H9 (cell line): ENCODE data around the gene PPARA. TPM values are rescaled to one million over a fixed set of nuclear protein-coding genes. Genes with fewer than 3 reads are reported as not detected.

ENCODE experiments used
- DNase-seq: peaks from one replicate; pipeline ENCODE4 v3.0.0-alpha.2; 2017
- H2AFZ ChIP-seq: one replicate; pipeline ENCODE4 v1.6.1; 2013; ENCODE audit warnings: mild to moderate bottlenecking, low read length, control low read depth, moderate library complexity
- H2AK5ac ChIP-seq: 2 replicates; pipeline ENCODE4 v1.6.1; 2013; ENCODE audit warnings: low read length, control low read depth, mixed read lengths; ENCODE audit not compliant: insufficient read length
- H2BK120ac ChIP-seq: one replicate; pipeline ENCODE4 v1.6.1; 2013; ENCODE audit warnings: low read depth, mild to moderate bottlenecking, low read length, control low read depth, inconsistent platforms; ENCODE audit not compliant: poor library complexity, severe bottlenecking
- H2BK12ac ChIP-seq: 2 replicates; pipeline ENCODE4 v1.6.1; 2013; ENCODE audit warnings: low read length, control low read depth, mixed read lengths, low read depth; ENCODE audit not compliant: insufficient read length
- H2BK15ac ChIP-seq: 2 replicates; pipeline ENCODE4 v1.6.1; 2013; ENCODE audit warnings: low read depth, low read length, control low read depth
- H2BK20ac ChIP-seq: one replicate; pipeline ENCODE4 v1.6.1; 2013; ENCODE audit warnings: low read depth, mild to moderate bottlenecking, low read length, control low read depth, inconsistent platforms; ENCODE audit not compliant: poor library complexity, severe bottlenecking
- H2BK5ac ChIP-seq: 2 replicates; pipeline ENCODE4 v1.6.1; 2013; ENCODE audit warnings: low read length, control low read depth, mixed read lengths; ENCODE audit not compliant: insufficient read length
- H3K14ac ChIP-seq: 2 replicates; pipeline ENCODE4 v1.6.1; 2013; ENCODE audit warnings: low read length, control low read depth; ENCODE audit not compliant: insufficient read depth
- H3K18ac ChIP-seq: 2 replicates; pipeline ENCODE4 v1.6.1; 2013; ENCODE audit warnings: low read depth, mild to moderate bottlenecking, mixed read lengths, low read length, control low read depth; ENCODE audit not compliant: insufficient read length
- H3K23ac ChIP-seq: 2 replicates; pipeline ENCODE4 v1.6.1; 2013; ENCODE audit warnings: low read length, control low read depth, mixed read lengths, low read depth; ENCODE audit not compliant: insufficient read length
- H3K23me2 ChIP-seq: 2 replicates; pipeline ENCODE4 v1.6.1; 2013; ENCODE audit warnings: low read depth, mild to moderate bottlenecking, mixed read lengths, low read length, control low read depth; ENCODE audit not compliant: insufficient read length, poor library complexity, severe bottlenecking
- H3K27ac ChIP-seq: 2 replicates; pipeline ENCODE4 v1.5.1; 2013; ENCODE audit warnings: low read length, control low read depth, mixed read lengths, low read depth; ENCODE audit not compliant: insufficient read length
- H3K27me3 ChIP-seq: 2 replicates; pipeline ENCODE4 v1.6.1; 2013; ENCODE audit warnings: low read length, control low read depth, inconsistent platforms; ENCODE audit not compliant: insufficient read depth
- H3K4ac ChIP-seq: 2 replicates; pipeline ENCODE4 v1.6.1; 2013; ENCODE audit warnings: low read depth, mild to moderate bottlenecking, control low read depth, inconsistent platforms, low read length, moderate library complexity
- H3K4me1 ChIP-seq: 2 replicates; pipeline ENCODE4 v1.6.1; 2013; ENCODE audit warnings: low read length, control low read depth, inconsistent platforms; ENCODE audit not compliant: insufficient read depth
- H3K4me2 ChIP-seq: 2 replicates; pipeline ENCODE4 v1.6.1; 2013; ENCODE audit warnings: low read length, control low read depth, mixed read lengths; ENCODE audit not compliant: insufficient read length, insufficient read depth
- H3K56ac ChIP-seq: 2 replicates; pipeline ENCODE4 v1.6.1; 2013; ENCODE audit warnings: low read depth, mild to moderate bottlenecking, mixed read lengths, low read length, control low read depth; ENCODE audit not compliant: insufficient read length
- H3K79me1 ChIP-seq: 2 replicates; pipeline ENCODE4 v1.6.1; 2013; ENCODE audit warnings: low read depth, mild to moderate bottlenecking, moderate library complexity, low read length, control low read depth, inconsistent platforms; ENCODE audit not compliant: insufficient read depth, poor library complexity, severe bottlenecking
- H3K79me2 ChIP-seq: 2 replicates; pipeline ENCODE4 v1.6.1; 2013; ENCODE audit warnings: low read length, control low read depth, inconsistent platforms; ENCODE audit not compliant: insufficient read depth
- H3K9ac ChIP-seq: 2 replicates; pipeline ENCODE4 v1.6.1; 2013; ENCODE audit warnings: low read length, control low read depth, mixed read lengths; ENCODE audit not compliant: insufficient read length; ENCODE audit errors: extremely low read depth
- H3K9me3 ChIP-seq: one replicate; pipeline ENCODE4 v1.6.1; 2013; ENCODE audit warnings: low read depth, low read length, inconsistent platforms; ENCODE audit not compliant: control insufficient read depth
- H3T11ph ChIP-seq: one replicate; pipeline ENCODE4 v1.6.1; 2013; ENCODE audit warnings: mild to moderate bottlenecking, low read length, control low read depth, inconsistent platforms
- H4K20me1 ChIP-seq: one replicate; pipeline ENCODE4 v1.6.1; 2013; ENCODE audit not compliant: control insufficient read depth, insufficient read length, insufficient read depth
- H4K5ac ChIP-seq: 2 replicates; pipeline ENCODE4 v1.6.1; 2013; ENCODE audit warnings: low read depth, mild to moderate bottlenecking, mixed read lengths, low read length, control low read depth; ENCODE audit not compliant: insufficient read length
- H4K8ac ChIP-seq: replicated peaks from 2 replicates; pipeline ENCODE4 v1.6.1; 2013; ENCODE audit warnings: low read length, control low read depth, mixed read lengths, low read depth; ENCODE audit not compliant: insufficient read length
- H4K91ac ChIP-seq: 2 replicates; pipeline ENCODE4 v1.6.1; 2013; ENCODE audit warnings: low read depth, mild to moderate bottlenecking, moderate library complexity, mixed read lengths, low read length, control low read depth; ENCODE audit not compliant: insufficient read length
- H3K27ac Mint-ChIP-seq, 3 experiments: 2 replicates in 2 of 3; 3 replicates in 1 of 3; pipeline ENCODE4 v1.8.0; 2020 to 2021; ENCODE audit warnings: mixed read lengths in 3 of 3, mild to moderate bottlenecking in 1 of 3, moderate library complexity in 1 of 3
- H3K27me3 Mint-ChIP-seq: 2 replicates; pipeline ENCODE4 v1.8.0; 2021; ENCODE audit warnings: low read depth, mild to moderate bottlenecking, moderate library complexity, mixed read lengths
- H3K36me3 Mint-ChIP-seq, 3 experiments: 2 replicates in 2 of 3; 3 replicates in 1 of 3; pipeline ENCODE4 v1.8.0; 2020 to 2021; ENCODE audit warnings: low read depth in 3 of 3, mixed read lengths in 3 of 3; ENCODE audit not compliant: insufficient read depth in 1 of 3
- H3K4me1 Mint-ChIP-seq, 2 experiments: 2 replicates each; pipeline ENCODE4 v1.8.0; 2020; ENCODE audit warnings: mixed read lengths in 2 of 2
- H3K4me3 Mint-ChIP-seq, 2 experiments: 2 replicates in 1 of 2; 3 replicates in 1 of 2; pipeline ENCODE4 v1.8.0; 2020 to 2021; ENCODE audit warnings: mild to moderate bottlenecking in 2 of 2, mixed read lengths in 2 of 2, moderate library complexity in 1 of 2
- H3K9me3 Mint-ChIP-seq, 2 experiments: 2 replicates in 1 of 2; 3 replicates in 1 of 2; pipeline ENCODE4 v1.8.0; 2020; ENCODE audit warnings: mild to moderate bottlenecking in 2 of 2, mixed read lengths in 2 of 2, moderate library complexity in 1 of 2
- WGBS: extraction: QIAGEN DNeasy Blood & Tissue Kit; methylation state at CpG from one replicate; pipeline ENCODE4 v1.1.7; 2013; ENCODE audit warnings: missing lambda C conversion rate, low lambda C conversion rate, mixed read lengths; ENCODE audit not compliant: insufficient read length; ENCODE audit errors: extremely low coverage; 5-methylcytosine and 5-hydroxymethylcytosine counted together
- total RNA-seq: library from RNA; stranded (reverse); gene quantifications from 2 replicates; pipeline ENCODE4 v1.2.1, GENCODE V29; 2021
- TF ChIP-seq, protein P1 (sequence below): fragments of 200-600 bp; sonication (generic); conservative IDR thresholded peaks from 3 replicates; pipeline ENCODE4 v1.8.0; 2021; ENCODE audit warnings: antibody characterized with exemption, mild to moderate bottlenecking

The PPARA gene
- total RNA-seq, 1 experiment from 2014 or later: 7.3 TPM

DNA sequence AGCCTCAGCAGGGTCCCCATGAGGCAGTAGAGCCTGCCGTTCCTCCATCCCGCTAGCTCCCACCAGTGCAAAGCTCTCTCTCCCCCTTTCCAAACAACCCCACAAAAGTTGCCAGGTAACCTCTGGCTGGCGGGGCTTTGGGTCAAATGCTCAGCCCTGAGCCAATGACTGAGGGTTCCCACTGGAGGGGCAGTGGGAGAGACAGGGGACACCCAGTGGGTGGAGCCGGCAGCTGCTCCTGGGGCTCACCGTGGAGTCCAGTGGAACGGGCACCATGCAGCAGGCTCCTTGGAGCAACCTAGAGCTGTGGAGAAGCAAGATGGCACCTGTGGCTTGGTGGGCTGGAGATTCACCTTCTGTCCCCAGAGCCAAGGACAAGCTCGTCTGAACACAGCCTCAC, 25.0 kb upstream of the PPARA start:
- DNase-seq: no peak
- Histone ChIP-seq H4K91ac (no peak overlapping the region), H3K79me2 (no peaks in the 10 kb centered on the region), H3K27me3 (no peaks in the 10 kb centered on the region), H3K9ac (no peak overlapping the region), H3K4ac (no peak overlapping the region), H3K23ac (no peak overlapping the region), H2BK15ac (no peak overlapping the region), H3K4me2 (no peak overlapping the region), H3K14ac (no peak overlapping the region; the same call in 1 of the 2 replicates), H2BK5ac (no peak overlapping the region), H3K18ac (no peak overlapping the region), H4K20me1 (no peaks in the 10 kb centered on the region), H3T11ph (no peak overlapping the region), H4K5ac (no peak overlapping the region), H3K23me2 (no peaks in the 10 kb centered on the region), H3K27ac (no peak overlapping the region), H3K79me1 (no peaks in the 10 kb centered on the region), H2BK12ac (no peak overlapping the region), H3K56ac (no peak overlapping the region), H2BK20ac (no peak overlapping the region), H2BK120ac (no peak overlapping the region), H2AFZ (no peak overlapping the region), H4K8ac (no peak overlapping the region), H2AK5ac (no peak overlapping the region), H3K4me1 (no peaks in the 10 kb centered on the region), H3K9me3 (no peaks in the 10 kb centered on the region)
- Mint-ChIP-seq H3K27ac (no peak overlapping the region), H3K27me3 (peaks cover 1% of the 10 kb centered on the region; the same call in 1 of the 2 replicates), H3K36me3 (no peaks in the 10 kb centered on the region), H3K4me3 (no peak overlapping the region), H3K4me1 (no peaks in the 10 kb centered on the region), H3K9me3 (no peaks in the 10 kb centered on the region)
- WGBS: no CpG with 5 or more reads among the region's 7 CpGs
- TF ChIP-seq, protein P1, sequence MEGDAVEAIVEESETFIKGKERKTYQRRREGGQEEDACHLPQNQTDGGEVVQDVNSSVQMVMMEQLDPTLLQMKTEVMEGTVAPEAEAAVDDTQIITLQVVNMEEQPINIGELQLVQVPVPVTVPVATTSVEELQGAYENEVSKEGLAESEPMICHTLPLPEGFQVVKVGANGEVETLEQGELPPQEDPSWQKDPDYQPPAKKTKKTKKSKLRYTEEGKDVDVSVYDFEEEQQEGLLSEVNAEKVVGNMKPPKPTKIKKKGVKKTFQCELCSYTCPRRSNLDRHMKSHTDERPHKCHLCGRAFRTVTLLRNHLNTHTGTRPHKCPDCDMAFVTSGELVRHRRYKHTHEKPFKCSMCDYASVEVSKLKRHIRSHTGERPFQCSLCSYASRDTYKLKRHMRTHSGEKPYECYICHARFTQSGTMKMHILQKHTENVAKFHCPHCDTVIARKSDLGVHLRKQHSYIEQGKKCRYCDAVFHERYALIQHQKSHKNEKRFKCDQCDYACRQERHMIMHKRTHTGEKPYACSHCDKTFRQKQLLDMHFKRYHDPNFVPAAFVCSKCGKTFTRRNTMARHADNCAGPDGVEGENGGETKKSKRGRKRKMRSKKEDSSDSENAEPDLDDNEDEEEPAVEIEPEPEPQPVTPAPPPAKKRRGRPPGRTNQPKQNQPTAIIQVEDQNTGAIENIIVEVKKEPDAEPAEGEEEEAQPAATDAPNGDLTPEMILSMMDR: no peak
